ENCODE data around the gene LARGE1.

Gene LARGE1

DNA sequence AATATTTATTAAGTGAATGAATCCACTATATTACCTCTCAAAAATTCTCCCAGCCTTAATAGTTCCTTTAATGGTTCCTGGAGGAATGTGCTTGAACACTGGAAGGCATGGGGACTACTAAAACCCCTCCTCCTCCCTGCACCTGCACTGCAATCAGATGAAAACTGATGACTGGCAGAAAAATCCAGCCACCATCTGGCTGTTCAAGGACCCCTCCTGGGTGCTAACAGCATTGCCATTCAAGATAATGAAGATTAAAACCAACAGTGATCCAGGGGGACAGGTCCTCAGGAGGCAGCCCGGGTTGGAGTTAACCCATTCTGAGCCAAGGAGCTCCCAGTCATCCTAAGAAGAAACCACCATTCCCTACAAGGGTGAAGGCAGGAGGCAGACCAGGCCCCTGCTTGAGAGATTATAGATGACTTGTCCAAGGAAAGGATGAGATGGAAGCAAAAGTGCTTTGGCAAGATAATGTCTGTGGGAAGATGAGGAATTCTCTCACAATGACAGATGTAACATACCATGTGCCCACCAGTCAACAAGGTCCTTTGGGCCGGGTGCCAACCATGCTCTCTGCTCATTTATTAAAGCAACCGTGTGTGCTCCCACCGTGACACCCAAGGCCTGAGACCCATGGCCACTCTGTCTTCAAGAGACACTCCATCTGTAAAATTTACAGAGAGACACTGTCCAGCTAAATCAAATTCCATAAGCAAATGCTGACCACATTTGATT is 90.6 kb downstream of the LARGE1 start:
- in situ Hi-C loops (cut with HindIII; ENCODE audit: low pct_ligation_motif_present, low sequenced_read_pairs): no loop called here
- TF ChIP-seq, protein P1, sequence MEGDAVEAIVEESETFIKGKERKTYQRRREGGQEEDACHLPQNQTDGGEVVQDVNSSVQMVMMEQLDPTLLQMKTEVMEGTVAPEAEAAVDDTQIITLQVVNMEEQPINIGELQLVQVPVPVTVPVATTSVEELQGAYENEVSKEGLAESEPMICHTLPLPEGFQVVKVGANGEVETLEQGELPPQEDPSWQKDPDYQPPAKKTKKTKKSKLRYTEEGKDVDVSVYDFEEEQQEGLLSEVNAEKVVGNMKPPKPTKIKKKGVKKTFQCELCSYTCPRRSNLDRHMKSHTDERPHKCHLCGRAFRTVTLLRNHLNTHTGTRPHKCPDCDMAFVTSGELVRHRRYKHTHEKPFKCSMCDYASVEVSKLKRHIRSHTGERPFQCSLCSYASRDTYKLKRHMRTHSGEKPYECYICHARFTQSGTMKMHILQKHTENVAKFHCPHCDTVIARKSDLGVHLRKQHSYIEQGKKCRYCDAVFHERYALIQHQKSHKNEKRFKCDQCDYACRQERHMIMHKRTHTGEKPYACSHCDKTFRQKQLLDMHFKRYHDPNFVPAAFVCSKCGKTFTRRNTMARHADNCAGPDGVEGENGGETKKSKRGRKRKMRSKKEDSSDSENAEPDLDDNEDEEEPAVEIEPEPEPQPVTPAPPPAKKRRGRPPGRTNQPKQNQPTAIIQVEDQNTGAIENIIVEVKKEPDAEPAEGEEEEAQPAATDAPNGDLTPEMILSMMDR (IDR thresholded peaks at IDR 0.05; ENCODE audit: low read depth, low read length, missing control alignments): no peak
- DNase-seq: no peak

DNA sequence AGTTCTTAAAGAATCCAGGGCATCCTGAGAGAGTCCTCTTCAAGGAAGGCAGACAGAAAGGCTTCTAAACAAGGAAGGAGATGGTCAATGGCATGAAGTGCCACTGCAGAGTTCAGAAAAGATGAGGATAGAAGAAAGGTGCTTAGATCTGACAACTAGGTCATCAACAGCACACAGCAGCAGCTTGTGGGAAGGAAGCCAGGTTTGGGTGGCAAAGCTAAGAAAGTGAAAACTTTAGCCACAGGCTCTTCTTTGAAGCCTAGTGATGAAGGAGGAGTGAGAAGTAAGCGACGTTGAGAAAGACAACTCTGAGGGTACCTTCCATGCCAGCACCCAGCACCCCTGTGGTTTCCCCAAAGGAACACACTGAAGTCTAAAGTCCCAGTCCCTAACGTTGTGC is 92.0 kb downstream of the LARGE1 start:
- no peaks in the 10 kb centered on the region for H3K27me3 ChIP-seq (replicated peaks)
- no peak for DNase-seq
- no peak overlapping the region for H3K27ac ChIP-seq
- in situ Hi-C loops (cut with HindIII; ENCODE audit: low pct_ligation_motif_present, low sequenced_read_pairs): no loop called here
- H3K36me3 ChIP-seq (replicated peaks): no peaks in the 10 kb centered on the region
- TF ChIP-seq, protein P1 (IDR thresholded peaks at IDR 0.05; ENCODE audit: low read depth, low read length, missing control alignments): no peak
- no peak overlapping the region for H3K4me3 ChIP-seq (ENCODE audit: low read depth, low read length)

More for the DNA sequence above, 90.6 kb downstream of the LARGE1 start:
- H3K4me3 ChIP-seq (ENCODE audit: low read depth, low read length): no peak overlapping the region
- H3K36me3 ChIP-seq (replicated peaks): no peaks in the 10 kb centered on the region
- no peaks in the 10 kb centered on the region for H3K27me3 ChIP-seq (replicated peaks)
- no peak overlapping the region for H3K27ac ChIP-seq

DNA sequence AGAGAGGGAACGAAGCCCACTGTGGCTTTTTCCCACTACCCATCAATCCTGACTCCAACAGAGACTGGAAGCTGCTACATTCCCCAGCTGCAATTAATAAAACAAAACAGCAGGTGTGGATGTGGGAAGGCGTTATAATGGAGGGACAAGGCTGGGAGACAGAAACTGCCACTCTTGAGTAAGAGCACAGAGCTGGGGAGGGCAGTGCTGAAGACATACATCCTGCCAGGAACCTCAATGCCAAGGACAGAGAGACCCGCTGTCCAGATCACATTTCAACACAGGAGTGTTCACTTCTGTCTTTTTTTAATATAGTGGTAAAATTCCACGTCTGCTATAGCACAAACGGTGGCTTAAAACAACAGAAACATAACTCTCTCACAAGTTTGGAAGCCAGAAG is 94.5 kb downstream of the LARGE1 start:
- DNase-seq: no peak
- Histone ChIP-seq H3K4me3 (ENCODE audit: low read depth, low read length) (no peak overlapping the region), H3K27ac (no peak overlapping the region), H3K36me3 (replicated peaks) (no peaks in the 10 kb centered on the region), H3K27me3 (replicated peaks) (no peaks in the 10 kb centered on the region)
- in situ Hi-C loops (cut with HindIII; ENCODE audit: low pct_ligation_motif_present, low sequenced_read_pairs): no loop called here
- TF ChIP-seq, protein P1 (IDR thresholded peaks at IDR 0.05; ENCODE audit: low read depth, low read length, missing control alignments): no peak

DNA sequence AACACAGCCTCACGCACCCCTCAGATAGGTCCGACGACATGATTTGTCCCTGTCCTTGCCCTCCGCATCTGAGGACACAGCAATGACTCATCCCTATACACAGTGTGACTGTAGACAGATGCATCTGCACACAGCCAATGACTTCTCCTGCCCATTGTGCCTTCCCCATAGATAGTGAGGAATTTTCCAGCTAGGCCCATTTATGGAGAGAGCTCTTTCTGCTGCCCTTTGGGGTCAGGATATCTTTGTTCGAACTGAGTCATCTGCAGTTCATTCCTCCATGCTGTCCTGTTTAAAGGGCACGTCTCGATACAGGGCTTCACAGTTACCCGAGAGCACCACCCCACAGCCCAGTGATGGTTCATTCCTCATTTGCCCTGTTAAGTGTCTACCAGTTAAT is 96.7 kb downstream of the LARGE1 start:
- Histone ChIP-seq H3K36me3 (replicated peaks) (no peaks in the 10 kb centered on the region), H3K27ac (peak overlapping the region; percentile 65), H3K27me3 (replicated peaks) (no peaks in the 10 kb centered on the region), H3K4me3 (ENCODE audit: low read depth, low read length) (no peak overlapping the region)
- TF ChIP-seq, protein P1 (IDR thresholded peaks at IDR 0.05; ENCODE audit: low read depth, low read length, missing control alignments): no peak
- in situ Hi-C loops (cut with HindIII; ENCODE audit: low pct_ligation_motif_present, low sequenced_read_pairs): no loop called here
- DNase-seq: peak; percentile 75

DNA sequence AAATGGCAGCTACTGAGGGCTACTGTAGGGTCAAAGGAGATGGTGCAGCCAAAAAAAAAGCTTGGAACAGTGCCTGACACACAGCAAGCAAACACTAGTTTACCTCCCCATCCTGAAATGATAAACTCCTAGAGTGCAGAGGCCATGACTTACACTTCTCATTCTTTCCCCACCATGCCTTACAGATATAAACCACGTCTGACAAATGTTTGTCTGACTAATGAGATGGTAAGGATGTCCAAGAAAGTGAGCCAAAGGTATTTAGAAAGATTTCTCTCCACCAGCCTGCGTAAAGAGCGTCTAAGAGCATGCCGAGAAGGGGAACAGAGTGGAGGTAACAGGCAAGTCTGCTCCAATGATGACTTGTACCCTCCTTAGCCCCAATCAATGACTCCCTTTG is 99.0 kb downstream of the LARGE1 start:
- Histone ChIP-seq H3K36me3 (replicated peaks) (no peaks in the 10 kb centered on the region), H3K27ac (no peak overlapping the region), H3K27me3 (replicated peaks) (no peaks in the 10 kb centered on the region), H3K4me3 (ENCODE audit: low read depth, low read length) (no peak overlapping the region)
- TF ChIP-seq, protein P1 (IDR thresholded peaks at IDR 0.05; ENCODE audit: low read depth, low read length, missing control alignments): no peak
- in situ Hi-C loops (cut with HindIII; ENCODE audit: low pct_ligation_motif_present, low sequenced_read_pairs): no loop called here
- DNase-seq: no peak

DNA sequence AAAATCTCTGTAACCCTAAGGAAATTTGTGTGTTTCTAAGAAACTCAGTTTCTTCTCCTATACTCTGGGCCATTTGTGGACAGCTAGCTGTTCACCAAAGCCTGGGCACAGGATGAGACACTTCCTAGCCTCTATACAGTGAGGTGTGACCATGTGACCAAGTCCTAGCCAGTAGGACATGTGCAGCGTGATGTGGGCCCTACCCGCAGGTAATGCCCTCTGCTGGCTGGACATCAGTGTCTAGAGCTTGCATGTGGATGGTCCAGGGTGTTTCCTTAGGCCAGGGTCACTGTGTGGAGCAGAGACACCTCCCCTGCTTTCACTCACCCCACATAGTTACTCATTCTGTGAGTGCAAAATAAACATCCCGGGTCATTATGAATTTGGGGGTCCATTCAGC is 100.5 kb downstream of the LARGE1 start:
- H3K27me3 ChIP-seq (replicated peaks): no peaks in the 10 kb centered on the region
- in situ Hi-C loops (cut with HindIII; ENCODE audit: low pct_ligation_motif_present, low sequenced_read_pairs): no loop called here
- H3K4me3 ChIP-seq (ENCODE audit: low read depth, low read length): no peak overlapping the region
- no peak overlapping the region for H3K27ac ChIP-seq
- H3K36me3 ChIP-seq (replicated peaks): no peaks in the 10 kb centered on the region
- DNase-seq: no peak
- TF ChIP-seq, protein P1 (IDR thresholded peaks at IDR 0.05; ENCODE audit: low read depth, low read length, missing control alignments): peak; percentile 13

All from brain microvascular endothelial cell (primary cell).